Suprapubic skin (tissue), 4 donors: ENCODE measurements around the gene AGMO. TPM values are rescaled to one million over a fixed set of nuclear protein-coding genes. Genes with fewer than 3 reads are reported as not detected.

Experiments
- DNase-seq, 2 donors: peaks; one replicate each; pipeline ENCODE4 v3.0.0-alpha.2; 2019; ENCODE audit warnings: low spot score in 2 of 2
- H3K27ac ChIP-seq: fragments of 200-600 bp; sonication (generic); one replicate; pipeline ENCODE4 v1.5.1; 2019
- H3K27me3 ChIP-seq: fragments of 200-600 bp; sonication (generic); one replicate; pipeline ENCODE4 v1.5.1; 2019
- H3K36me3 ChIP-seq: fragments of 200-600 bp; sonication (generic); one replicate; pipeline ENCODE4 v1.5.1; 2019
- H3K4me1 ChIP-seq: fragments of 200-600 bp; sonication (generic); one replicate; pipeline ENCODE4 v1.5.1; 2019
- H3K4me3 ChIP-seq: fragments of 200-600 bp; sonication (generic); one replicate; pipeline ENCODE4 v1.5.1; 2019; ENCODE audit warnings: mild to moderate bottlenecking
- H3K9me3 ChIP-seq: fragments of 200-600 bp; sonication (generic); one replicate; pipeline ENCODE4 v1.5.1; 2019
- CTCF ChIP-seq, 2 donors: fragments of 200-600 bp in 1 of 2; fragments of 450-650 bp in 1 of 2; sonication (generic) in 1 of 2; IDR thresholded peaks; one replicate each; pipeline ENCODE4 v1.5.1; 2016 to 2019; ENCODE audit warnings: antibody characterized with exemption in 2 of 2, mild to moderate bottlenecking in 1 of 2, moderate library complexity in 1 of 2
- EP300 ChIP-seq: sonication (generic); formaldehyde crosslinking; IDR thresholded peaks from one replicate; pipeline ENCODE4 v1.6.1; 2017; ENCODE audit warnings: antibody characterized with exemption
- POLR2A ChIP-seq, 2 donors: fragments of 450-650 bp; IDR thresholded peaks; one replicate each; pipeline ENCODE4 v1.6.1; 2017; ENCODE audit warnings: antibody characterized with exemption in 2 of 2, mild to moderate bottlenecking in 2 of 2, moderate library complexity in 2 of 2
- POLR2AphosphoS5 ChIP-seq, 3 donors: sonication (generic); formaldehyde crosslinking; IDR thresholded peaks; one replicate each; pipeline ENCODE4 v1.6.1; 2017; ENCODE audit warnings: antibody characterized with exemption in 3 of 3
- WGBS: methylation state at CpG from one replicate; pipeline ENCODE4 v1.1.5; 2018; 5-methylcytosine and 5-hydroxymethylcytosine counted together
- total RNA-seq, 4 donors: library from RNA; depleted of rRNA; stranded (reverse); fragments of >200 nt; gene quantifications; one replicate each; pipeline ENCODE4 v1.1.0, GENCODE V29; 2016

Gene AGMO
- total RNA-seq, 4 donors from 2014 or later: 0.40 TPM; not detected in 3

- Histone ChIP-seq H3K4me3 (no peak overlapping the region), H3K36me3 (no peaks in the 10 kb centered on the region), H3K27ac (no peak overlapping the region), H3K4me1 (no peaks in the 10 kb centered on the region), H3K9me3 (peaks cover 4% of the 10 kb centered on the region), H3K27me3 (no peaks in the 10 kb centered on the region)
- WGBS: 73% methylated on average over 4 of the region's 4 CpGs
- TF ChIP-seq CTCF (IDR thresholded peaks at IDR 0.05) (no peak), EP300 (no peak), POLR2AphosphoS5 (IDR thresholded peaks at IDR 0.05) (no peak), POLR2A (IDR thresholded peaks at IDR 0.05) (no peak)
- DNase-seq: no peak
Observed at GRCh38 chr7:15176089-15176488, 385.7 kb downstream of the AGMO start.

GRCh38 chr7:15175152-15175551 lies 386.7 kb downstream of the AGMO start:
- Histone ChIP-seq H3K4me3 (no peak overlapping the region), H3K4me1 (no peaks in the 10 kb centered on the region), H3K27ac (no peak overlapping the region), H3K9me3 (peaks cover 4% of the 10 kb centered on the region), H3K27me3 (no peaks in the 10 kb centered on the region), H3K36me3 (no peaks in the 10 kb centered on the region)
- no peak for DNase-seq
- no peak for TF ChIP-seq POLR2A (IDR thresholded peaks at IDR 0.05)
- no peak for TF ChIP-seq POLR2AphosphoS5 (IDR thresholded peaks at IDR 0.05)
- TF ChIP-seq CTCF (IDR thresholded peaks at IDR 0.05): no peak
- no peak for TF ChIP-seq EP300
- WGBS: 68% methylated on average over 1 of the region's 1 CpG

GRCh38 chr7:15174485-15174884 lies 387.3 kb downstream of the AGMO start:
- 81% methylated on average over 1 of the region's 1 CpG for WGBS
- Histone ChIP-seq H3K27ac (no peak overlapping the region), H3K4me3 (no peak overlapping the region), H3K9me3 (peaks cover under 1% of the 10 kb centered on the region), H3K36me3 (no peaks in the 10 kb centered on the region), H3K4me1 (no peaks in the 10 kb centered on the region), H3K27me3 (no peaks in the 10 kb centered on the region)
- no peak for TF ChIP-seq EP300
- TF ChIP-seq POLR2AphosphoS5 (IDR thresholded peaks at IDR 0.05): no peak
- TF ChIP-seq POLR2A (IDR thresholded peaks at IDR 0.05): no peak
- no peak for TF ChIP-seq CTCF (IDR thresholded peaks at IDR 0.05)
- no peak for DNase-seq

- Histone ChIP-seq H3K36me3 (no peaks in the 10 kb centered on the region), H3K4me1 (no peaks in the 10 kb centered on the region), H3K4me3 (no peak overlapping the region), H3K27ac (no peak overlapping the region), H3K9me3 (no peaks in the 10 kb centered on the region), H3K27me3 (no peaks in the 10 kb centered on the region)
- DNase-seq: no peak
- 68% methylated on average over 4 of the region's 4 CpGs for WGBS
- TF ChIP-seq EP300 (no peak), POLR2A (IDR thresholded peaks at IDR 0.05) (no peak), POLR2AphosphoS5 (IDR thresholded peaks at IDR 0.05) (no peak), CTCF (IDR thresholded peaks at IDR 0.05) (no peak)
Observed at GRCh38 chr7:15168489-15168888, 393.3 kb downstream of the AGMO start.

GRCh38 chr7:15167912-15168311 lies 393.9 kb downstream of the AGMO start:
- H3K4me3 ChIP-seq: no peak overlapping the region
- H3K27ac ChIP-seq: no peak overlapping the region
- TF ChIP-seq POLR2AphosphoS5 (IDR thresholded peaks at IDR 0.05) (no peak), EP300 (no peak), POLR2A (IDR thresholded peaks at IDR 0.05) (no peak), CTCF (IDR thresholded peaks at IDR 0.05) (no peak)
- 92% methylated on average over 3 of the region's 3 CpGs for WGBS
- no peak for DNase-seq
- no peaks in the 10 kb centered on the region for H3K9me3 ChIP-seq
- H3K36me3 ChIP-seq: no peaks in the 10 kb centered on the region
- no peaks in the 10 kb centered on the region for H3K27me3 ChIP-seq
- no peaks in the 10 kb centered on the region for H3K4me1 ChIP-seq
